ENCODE data around the gene S100PBP.
"Not testable (repeated sequence)": the region's sequence is repeated elsewhere in the genome, so short reads cannot be mapped to it uniquely, and the experiment has no call there.

S100PBP gene

GRCh38 chr1:32895325-32896215 is 78.1 kb downstream of the S100PBP start:
- FAIRE-seq (no peak), DNase-seq (ENCODE audit: extremely low spot score, insufficient read length, low read depth) (no peak)

- DNase-seq (ENCODE audit: extremely low spot score, insufficient read length, low read depth) (no peak), FAIRE-seq (no peak)
Observed at GRCh38 chr1:32896451-32896850, 79.0 kb downstream of the S100PBP start.

GRCh38 chr1:32897082-32898049 is 79.9 kb downstream of the S100PBP start:
- DNase-seq (ENCODE audit: extremely low spot score, insufficient read length, low read depth) (no peak), FAIRE-seq (no peak)

- FAIRE-seq (no peak), DNase-seq (ENCODE audit: extremely low spot score, insufficient read length, low read depth) (no peak)
Observed at GRCh38 chr1:32898056-32898455, 80.6 kb downstream of the S100PBP start.

GRCh38 chr1:32898958-32899357 is 81.5 kb downstream of the S100PBP start:
- FAIRE-seq (no peak), DNase-seq (ENCODE audit: extremely low spot score, insufficient read length, low read depth) (no peak)

- no peak for DNase-seq (ENCODE audit: extremely low spot score, insufficient read length, low read depth)
- no peak for FAIRE-seq
Observed at GRCh38 chr1:32899586-32900296, 82.3 kb downstream of the S100PBP start.

- no peak for FAIRE-seq
Observed at GRCh38 chr1:32900371-32900955, 83.0 kb downstream of the S100PBP start.

GRCh38 chr1:32900956-32901822 is 83.7 kb downstream of the S100PBP start, which contains the start of gene TMEM54:
TSS of gene TMEM54 (minus strand) at chr1:32901389. CDS start at chr1:32901238, 151 bp downstream.
- no peak for FAIRE-seq
- DNase-seq (ENCODE audit: extremely low spot score, insufficient read length, low read depth), result no peak

More at GRCh38 chr1:32900371-32900955, 83.0 kb downstream of the S100PBP start:
- DNase-seq (ENCODE audit: extremely low spot score, insufficient read length, low read depth), result no peak

GRCh38 chr1:32901823-32902534 is 84.5 kb downstream of the S100PBP start:
- FAIRE-seq (no peak), DNase-seq (ENCODE audit: extremely low spot score, insufficient read length, low read depth) (no peak)

GRCh38 chr1:32902535-32902920 is 85.1 kb downstream of the S100PBP start:
- DNase-seq (ENCODE audit: extremely low spot score, insufficient read length, low read depth), result no peak

GRCh38 chr1:32903991-32904785 is 86.7 kb downstream of the S100PBP start:
- DNase-seq (ENCODE audit: extremely low spot score, insufficient read length, low read depth) (no peak), FAIRE-seq (no peak)

More at GRCh38 chr1:32902535-32902920, 85.1 kb downstream of the S100PBP start:
- FAIRE-seq, result no peak

GRCh38 chr1:32904797-32905196 is 87.3 kb downstream of the S100PBP start:
- FAIRE-seq (no peak), DNase-seq (ENCODE audit: extremely low spot score, insufficient read length, low read depth) (no peak)

- not testable (repeated sequence) for FAIRE-seq; DNase-seq (ENCODE audit: extremely low spot score, insufficient read length, low read depth)
Observed at GRCh38 chr1:32905588-32905987, 88.1 kb downstream of the S100PBP start.

GRCh38 chr1:32906654-32907053 is 89.2 kb downstream of the S100PBP start:
- no peak for FAIRE-seq
- DNase-seq (ENCODE audit: extremely low spot score, insufficient read length, low read depth), result no peak

- FAIRE-seq (no peak), DNase-seq (ENCODE audit: extremely low spot score, insufficient read length, low read depth) (no peak)
Observed at GRCh38 chr1:32907435-32907834, 90.0 kb downstream of the S100PBP start.
